NCI-H774 (cell line): ENCODE data around the gene RBM6.
A peak's percentile ranks its signal among the peaks of the same experiment; 100 is the strongest.
"Not testable (repeated sequence)": the region's sequence is repeated elsewhere in the genome, so short reads cannot be mapped to it uniquely, and the experiment has no call there.

Source experiments
- DNase-seq: peaks from one replicate; lab custom pipeline; 2025; lab: John Stamatoyannopoulos, UW

The RBM6 gene, protein sequence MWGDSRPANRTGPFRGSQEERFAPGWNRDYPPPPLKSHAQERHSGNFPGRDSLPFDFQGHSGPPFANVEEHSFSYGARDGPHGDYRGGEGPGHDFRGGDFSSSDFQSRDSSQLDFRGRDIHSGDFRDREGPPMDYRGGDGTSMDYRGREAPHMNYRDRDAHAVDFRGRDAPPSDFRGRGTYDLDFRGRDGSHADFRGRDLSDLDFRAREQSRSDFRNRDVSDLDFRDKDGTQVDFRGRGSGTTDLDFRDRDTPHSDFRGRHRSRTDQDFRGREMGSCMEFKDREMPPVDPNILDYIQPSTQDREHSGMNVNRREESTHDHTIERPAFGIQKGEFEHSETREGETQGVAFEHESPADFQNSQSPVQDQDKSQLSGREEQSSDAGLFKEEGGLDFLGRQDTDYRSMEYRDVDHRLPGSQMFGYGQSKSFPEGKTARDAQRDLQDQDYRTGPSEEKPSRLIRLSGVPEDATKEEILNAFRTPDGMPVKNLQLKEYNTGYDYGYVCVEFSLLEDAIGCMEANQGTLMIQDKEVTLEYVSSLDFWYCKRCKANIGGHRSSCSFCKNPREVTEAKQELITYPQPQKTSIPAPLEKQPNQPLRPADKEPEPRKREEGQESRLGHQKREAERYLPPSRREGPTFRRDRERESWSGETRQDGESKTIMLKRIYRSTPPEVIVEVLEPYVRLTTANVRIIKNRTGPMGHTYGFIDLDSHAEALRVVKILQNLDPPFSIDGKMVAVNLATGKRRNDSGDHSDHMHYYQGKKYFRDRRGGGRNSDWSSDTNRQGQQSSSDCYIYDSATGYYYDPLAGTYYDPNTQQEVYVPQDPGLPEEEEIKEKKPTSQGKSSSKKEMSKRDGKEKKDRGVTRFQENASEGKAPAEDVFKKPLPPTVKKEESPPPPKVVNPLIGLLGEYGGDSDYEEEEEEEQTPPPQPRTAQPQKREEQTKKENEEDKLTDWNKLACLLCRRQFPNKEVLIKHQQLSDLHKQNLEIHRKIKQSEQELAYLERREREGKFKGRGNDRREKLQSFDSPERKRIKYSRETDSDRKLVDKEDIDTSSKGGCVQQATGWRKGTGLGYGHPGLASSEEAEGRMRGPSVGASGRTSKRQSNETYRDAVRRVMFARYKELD

DNA sequence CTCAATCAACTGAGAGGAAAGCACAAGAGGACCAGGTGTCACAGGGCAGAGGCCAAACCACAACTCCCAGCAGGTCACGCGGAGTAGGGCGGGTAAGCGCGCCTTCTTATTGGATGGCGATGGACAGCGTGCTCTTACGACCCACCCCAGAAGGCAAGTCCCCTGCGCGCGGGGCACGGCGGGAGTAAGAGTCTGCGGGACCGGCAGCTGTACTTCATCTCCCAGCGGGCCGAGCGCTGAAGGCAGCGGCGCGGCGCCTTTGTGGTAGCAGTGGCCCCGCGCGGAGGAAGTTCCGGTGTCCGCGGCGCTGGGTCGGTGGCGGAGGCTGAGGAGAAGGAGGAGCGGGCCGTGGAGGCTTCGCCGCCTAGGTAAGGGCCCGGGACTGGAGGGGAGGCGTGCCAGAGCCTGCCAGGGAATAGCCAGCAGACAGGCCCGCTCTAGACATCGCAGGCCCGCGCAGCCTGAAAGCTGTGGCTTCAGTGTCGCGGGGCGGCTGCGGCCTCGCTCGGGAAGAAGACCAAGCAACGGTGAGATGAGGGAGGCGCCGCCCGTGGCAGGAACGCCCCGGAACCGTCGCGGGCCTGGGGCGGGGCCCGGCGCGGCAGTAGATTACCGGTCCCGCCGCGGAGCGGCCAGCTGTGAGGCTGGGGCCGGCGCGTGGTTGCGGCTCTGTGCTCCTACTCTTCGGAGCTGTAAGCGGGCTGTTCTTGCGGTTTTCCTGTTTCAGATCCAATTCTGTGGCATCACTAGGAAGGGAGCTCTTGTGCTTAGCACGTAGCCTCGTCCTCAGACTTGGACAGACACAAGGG, at the start of gene RBM6:
RBM6 (plus strand) TSS at position 293 of the 809 bp plus-strand sequence. CDS start 22,492 bp downstream, outside the sequence.
- DNase-seq = peak; percentile 86

DNA sequence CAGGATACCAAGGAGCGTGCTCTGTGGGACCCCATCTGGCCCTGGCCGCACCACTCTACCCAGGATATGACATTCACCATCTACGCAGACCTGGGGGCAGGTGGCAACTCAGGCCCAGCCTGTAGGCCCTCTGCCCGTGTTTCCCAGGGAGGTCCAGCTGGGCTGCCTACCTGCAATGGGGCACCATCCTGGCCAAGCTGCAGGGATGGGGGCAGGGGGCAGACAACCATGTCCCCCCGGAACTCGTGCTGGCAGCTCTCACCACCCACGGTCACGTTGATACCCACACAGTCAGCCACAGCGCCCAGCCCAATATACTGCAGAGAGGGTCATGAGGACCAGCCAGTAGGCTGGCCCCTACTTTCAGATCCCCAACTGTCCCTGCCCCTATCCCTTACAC, 44.2 kb upstream of the RBM6 start:
- no peak for DNase-seq

DNA sequence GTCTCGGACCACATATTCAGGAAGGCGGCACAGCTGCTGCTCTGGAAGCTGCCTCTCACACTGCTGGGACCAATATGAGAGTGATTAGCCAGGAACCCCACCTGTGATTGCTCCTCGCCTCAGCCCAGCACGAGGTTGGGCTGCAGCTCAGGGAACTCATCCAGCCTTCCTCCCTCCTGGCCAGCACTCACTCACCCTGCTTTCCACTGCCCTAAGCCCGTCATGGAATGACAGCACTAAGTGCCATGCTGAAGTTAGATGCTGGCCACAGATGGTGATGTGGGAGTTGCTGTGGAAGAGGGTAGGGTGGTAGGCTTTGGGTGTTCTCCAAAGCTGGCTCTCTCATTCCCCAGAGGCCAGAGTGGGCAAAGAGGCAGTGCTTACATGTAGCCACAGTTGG, 43.6 kb upstream of the RBM6 start:
- DNase-seq = no peak

DNA sequence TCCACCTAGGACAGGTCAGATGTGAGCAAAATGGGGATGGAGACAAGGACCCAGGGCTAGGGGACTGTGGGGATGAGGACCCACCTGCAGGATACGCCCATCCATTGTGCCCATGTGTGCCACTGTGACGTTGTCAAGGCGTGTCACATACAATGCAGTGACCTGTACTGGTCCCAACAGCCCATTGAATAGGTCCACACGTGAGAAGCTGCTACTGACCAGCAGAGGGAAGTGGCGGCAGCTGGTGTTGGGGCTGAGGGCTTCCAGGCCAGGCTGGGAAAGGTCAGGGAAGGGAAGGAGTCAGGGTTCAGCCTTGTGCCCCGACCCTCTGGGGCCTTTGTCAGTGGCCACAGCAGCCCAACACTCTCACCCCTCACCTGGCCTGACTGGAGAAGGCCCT, 41.0 kb upstream of the RBM6 start:
- DNase-seq = no peak

DNA sequence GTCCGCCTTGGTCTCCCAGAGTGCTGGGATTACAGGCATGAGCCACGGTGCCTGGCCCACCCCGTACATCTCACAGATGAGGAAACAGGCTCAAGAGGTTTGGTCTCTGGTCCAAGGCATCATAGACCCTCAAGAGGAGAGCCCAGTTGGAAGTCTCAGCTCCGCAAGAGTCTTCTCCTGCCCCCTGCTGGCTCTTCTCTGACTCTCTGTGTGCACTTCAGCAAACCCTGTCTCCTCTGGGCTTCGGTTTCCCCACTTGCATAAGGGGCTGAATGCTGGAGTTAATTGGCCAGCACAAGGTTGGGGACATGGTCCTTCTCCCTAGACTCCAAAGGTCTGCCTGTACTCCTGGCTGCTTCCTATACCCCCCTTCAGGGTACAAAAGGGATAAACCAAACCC, 40.1 kb upstream of the RBM6 start:
- DNase-seq = no peak

DNA sequence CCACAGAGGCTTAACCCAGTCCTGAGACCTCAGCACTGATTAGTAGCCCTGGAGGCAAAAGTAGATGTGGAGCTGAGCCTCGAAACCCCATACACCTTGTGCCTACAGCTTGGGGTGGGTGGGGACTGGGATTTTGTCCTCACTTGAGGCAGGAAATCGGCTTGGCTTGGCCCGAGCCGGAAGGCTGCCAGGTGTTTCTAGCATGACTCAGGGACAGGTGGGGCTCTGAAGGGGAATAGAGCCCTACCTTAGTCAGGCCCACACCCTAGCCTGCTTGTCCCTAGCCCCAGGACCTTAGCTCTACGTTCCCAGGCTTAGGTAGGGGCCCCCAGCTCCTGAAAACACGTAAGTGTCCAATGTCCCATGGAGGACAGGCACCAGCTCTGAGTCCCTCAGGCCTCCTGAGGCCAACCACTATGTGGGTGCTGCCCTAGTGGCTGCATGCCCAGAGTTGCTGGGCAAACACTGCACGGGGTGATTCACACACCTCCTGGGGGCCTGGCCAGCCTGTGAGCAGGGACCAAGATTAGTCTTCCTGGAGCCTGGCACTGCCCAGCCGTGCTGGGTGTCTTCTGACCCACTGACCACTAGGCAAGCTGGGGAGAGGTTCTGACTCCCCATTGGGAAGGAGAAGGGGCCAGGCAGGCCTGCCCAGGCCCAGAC, 39.3 kb upstream of the RBM6 start:
- peak; percentile 37 for DNase-seq

DNA sequence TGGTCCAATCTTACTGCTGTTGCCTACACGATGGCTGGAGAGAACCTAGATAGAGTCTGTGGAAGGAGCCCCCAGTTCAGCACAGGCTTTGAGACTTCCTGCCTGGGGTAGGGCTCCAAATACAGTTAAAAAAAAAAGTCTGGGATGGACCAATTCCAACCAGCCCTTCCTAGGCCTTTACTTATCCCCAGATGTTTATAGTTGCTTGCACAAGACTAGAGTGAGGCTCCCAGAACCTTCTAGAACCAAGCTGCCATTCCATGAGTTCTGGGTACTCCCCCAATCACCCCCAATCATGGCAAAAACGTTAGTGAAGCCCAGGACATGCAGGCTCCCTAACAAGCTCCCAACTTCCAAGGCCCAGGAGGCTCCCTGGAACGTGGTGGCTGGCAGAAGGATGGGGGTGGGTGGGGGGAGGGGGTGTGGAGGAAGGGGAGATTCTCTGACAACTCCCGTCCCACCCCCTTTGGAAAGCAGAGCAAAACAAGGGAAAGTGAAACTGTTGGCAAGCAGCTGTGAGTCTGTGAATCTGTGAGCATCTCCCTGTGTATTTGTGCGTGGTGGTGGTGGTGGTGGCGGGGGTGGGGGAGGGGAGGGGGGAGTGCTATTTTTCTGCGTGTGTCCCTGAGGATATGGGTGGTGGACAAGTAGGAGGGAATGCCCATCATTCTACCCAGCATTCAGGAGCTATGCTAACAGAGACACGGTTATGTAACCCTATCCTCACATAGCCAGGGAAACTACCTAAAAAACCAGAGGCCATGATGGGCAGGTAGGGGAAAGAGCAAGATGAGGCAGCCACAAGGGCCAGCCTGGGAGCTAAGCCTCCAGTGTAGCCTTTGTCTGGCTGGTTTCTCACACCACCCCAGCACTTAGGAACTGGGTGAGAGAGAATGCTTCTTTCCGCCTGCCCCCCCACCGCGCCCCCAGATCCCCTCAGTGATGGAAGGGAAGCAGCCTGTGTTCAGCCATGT, 38.3 kb upstream of the RBM6 start:
- DNase-seq = no peak

DNA sequence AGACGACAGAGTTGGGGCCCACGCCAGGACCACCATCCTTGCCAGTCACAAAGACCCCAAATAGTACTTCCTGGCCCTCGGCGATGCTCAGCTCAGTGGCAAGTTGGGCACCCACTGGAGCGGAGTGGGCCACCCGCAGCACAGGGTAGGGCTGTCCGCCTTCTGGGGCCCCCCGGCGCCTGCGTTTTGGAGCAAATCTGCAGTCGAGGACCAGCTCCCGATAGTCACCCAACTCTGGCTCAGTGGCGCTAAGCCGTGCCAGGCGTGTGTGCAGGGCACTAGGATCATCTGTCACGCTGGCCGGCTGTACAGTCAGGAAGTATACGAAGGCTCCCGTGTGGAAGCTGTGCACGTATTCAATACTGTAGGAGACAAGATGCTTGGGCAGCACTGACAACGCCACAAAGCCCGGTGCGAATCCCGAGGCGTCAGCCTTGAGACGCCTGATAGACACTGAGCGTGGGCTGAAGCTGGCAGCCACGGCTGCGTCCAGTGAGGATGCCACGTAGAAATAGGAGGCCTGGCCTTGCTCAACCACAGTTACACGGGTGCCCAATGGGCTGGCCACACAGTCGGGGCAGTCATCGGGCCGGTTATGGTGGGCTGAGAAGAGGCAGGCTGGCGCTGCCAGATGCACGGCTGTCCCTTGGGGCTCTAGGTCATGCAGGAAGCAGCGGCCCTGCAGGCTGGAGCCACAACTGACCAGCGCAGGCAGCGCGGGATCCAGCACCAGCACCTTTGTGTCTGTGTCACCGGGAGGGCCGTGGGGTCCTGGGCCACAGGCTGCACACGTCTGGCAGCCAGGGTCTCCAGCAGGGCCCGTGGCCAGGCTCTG, 37.2 kb upstream of the RBM6 start:
- no peak for DNase-seq

DNA sequence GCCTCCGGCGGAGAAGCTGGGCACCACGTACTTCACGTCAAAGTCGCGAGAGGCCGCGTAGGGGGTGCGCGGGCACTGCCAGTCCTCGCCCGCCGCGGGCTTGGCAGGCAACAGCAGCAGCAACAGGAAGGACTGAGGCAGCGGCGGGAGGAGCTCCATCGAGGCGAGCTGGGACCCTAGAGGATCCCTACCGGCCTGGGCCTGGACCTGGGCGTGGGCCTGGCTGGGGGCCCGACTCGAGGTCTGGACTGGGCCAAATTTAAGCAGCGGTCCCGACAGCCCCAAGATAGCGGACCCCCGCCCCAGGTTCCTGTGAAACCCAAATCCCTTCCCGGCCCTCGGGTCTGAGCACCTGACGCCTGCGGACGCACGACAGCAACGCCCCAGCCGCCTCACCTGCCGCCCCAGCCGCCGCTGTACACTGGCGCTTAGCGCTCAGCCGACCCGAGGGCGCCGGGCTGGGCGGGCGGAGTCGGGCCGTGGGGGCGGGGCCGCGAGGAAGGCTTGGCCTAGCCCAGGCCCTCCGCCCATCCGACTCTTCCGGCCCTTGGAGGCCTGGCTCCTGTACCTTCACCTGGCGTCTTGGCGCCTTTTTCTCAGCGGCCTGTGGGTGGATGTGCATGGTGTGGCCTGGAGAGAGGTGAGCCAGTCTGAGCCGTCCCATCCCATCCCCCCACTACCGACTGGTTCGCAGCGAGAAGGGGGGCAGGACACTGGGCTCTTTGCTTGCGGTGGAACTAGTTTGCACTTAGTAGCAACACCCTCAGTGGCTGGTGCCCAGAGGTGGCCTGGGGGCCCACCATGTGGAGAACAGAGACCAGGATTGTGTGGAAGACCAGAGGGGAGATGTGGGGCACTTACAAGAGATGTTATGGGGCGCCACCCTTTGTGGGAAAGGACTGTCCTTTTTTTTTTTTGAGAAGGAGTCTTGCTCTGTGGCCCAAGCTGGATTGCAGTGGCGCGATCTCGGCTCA, 36.2 kb upstream of the RBM6 start, which contains the start of gene MST1R:
MST1R (minus strand) TSS at position 423 of the 974 bp plus-strand sequence; CDS start at position 159, 264 bp downstream.
- peak; percentile 72 for DNase-seq

DNA sequence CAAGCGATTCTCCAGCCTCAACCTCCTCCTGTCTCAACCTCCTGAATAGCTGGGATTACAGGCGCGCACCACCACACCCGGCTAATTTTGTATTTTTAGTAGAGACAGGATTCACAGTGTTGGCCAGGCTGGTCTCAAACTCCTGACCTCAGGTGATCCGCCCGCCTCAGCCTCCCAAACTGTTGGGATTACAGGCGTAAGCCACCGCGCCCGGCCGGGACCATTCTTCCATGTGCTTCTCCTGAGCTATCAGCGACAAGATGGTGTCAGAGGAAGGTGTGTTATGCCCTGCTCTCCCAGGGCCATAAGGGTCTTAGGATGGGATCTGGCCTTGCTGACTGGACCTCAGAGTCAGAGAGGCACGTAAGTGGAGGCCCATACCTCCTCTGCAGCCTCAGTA, 35.5 kb upstream of the RBM6 start:
- not testable (repeated sequence) for DNase-seq

DNA sequence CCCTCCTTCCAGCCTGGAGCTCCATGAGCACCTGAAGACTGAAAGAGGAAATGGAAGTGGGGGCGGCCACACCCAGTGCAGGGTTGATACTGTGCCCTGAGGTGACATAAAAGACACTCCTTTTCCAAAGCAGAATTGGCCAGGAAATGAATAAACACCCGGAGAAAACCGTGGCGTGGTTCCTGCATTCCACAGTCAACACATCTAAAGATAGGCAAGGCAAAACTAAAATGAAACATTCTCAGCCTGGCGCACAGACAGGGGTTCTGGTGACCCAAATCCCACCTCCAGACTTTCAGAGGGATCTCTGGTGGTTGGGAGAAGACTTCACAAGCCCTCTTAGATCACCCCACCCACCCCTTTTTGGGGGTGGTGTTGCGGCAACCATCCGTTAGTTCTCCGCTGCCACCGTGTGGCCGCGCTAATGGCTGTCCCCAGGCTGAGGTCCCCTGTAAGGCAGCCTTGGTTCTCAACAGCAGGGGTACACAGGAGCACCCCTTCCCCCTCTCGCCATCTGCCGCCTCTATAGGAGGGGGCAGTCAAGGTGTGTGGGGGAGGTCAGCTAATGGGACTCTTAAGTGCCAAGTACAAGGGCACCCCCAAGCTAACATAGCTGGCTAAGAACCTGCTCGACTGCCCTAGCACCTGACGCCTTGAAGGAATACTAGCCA, 33.7 kb upstream of the RBM6 start:
- no peak for DNase-seq

DNA sequence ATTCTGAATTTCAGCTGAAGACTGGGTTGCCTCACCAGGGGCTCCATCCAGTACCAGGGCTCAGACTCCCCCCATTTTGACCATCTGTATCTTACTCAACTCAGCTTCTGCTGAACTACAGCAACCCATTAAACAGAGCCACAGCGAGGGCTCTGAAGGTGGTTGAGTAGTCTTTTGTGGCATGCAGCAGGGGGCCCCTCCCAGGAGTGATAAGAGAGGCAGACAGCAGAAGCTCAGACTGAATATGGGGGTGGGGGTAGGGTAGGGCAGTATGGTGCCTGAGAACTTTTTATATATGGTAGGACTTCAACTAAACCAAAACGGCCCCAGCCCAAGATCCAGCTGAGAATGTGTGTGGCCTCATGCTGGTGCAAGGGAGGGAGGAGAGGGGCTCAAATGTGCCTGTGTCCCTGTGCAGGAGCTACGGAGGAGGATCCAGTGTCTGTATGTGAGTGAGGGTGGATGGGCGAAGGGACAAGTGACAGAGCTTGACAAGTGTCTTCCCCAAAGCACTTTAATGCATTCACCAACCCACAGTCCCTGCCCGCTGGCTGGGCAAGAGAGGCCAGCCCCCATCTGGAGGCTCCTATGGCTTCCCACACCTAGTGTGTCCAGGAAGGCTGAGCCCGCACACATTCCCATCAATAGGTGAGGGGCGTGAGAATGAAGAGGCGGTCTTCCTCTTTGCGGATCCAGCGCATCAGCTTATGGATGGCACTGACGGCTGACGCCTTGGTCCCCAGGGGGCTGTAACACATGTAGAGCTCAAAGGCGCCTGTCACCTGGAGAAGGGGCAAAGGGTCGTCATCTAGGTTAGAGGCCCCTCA, 31.4 kb upstream of the RBM6 start:
- no peak for DNase-seq

DNA sequence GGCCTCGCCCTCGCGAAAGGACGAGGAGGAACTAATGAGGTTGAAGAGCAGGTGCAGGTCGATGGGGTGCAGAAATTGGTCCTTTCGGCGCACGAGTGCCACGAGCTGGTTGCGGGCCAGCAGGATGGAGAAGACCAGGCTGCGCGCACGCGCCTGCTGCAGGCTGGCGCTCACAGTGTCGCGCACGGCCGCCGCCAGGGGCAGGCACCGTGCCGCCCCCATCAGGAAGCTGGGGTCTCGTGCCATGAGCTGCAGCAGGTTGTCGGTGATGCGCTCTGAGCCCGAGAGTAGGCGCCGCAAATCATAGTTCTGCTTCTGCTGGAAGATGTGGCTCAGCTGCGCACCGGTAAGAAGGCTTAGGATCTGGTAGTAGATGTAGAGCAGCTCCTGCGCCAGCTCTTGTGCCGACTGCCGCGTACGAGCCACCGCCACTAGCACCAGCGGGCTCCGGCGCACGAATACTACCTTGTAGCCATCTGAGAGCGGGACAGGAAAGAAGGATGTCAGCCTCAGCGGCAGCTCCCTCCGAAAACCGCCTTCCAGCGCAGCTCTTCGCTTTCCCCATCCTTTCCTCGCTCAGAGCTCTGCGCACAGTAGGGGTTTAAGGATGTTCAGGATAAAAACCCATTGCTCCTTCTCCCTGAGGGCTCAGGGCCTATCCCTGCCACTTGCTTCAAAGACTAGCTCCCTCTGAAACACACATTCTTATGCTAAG, 29.4 kb upstream of the RBM6 start:
- DNase-seq = no peak

DNA sequence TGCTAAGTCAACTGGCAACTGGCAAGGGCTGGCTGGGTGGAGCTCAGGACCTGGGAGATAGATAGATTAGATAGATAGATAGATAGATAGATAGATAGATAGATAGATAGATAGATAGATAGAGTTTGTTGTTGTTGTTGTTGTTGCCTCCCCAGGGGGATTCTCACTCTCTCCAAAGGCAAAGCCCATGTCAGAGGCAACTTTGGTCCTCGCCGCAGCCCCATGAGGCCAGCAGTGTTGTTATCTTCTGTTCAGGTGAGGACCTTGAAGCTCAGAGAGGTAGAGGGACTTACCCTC, 28.9 kb upstream of the RBM6 start:
- DNase-seq = no peak

DNA sequence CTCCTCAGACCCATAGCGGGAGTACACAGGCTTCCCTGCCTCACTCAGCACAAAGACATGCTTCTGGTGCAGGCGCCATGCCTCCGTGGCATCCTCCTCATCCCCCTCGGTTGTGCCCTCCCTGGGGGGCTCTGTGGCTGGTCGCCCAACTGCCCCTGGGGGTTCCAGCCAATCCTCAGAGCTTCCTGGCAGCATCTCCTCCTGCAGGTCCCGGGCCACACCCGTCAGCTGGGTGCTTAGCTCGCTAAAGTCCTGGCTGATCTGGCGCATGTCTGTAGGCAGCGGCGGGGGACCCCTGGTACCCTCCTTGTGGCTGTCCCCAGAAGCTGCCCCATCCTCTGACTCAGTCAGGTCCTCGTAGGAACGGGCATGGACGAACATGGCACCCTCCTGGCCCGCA, 28.3 kb upstream of the RBM6 start:
- no peak for DNase-seq

DNA sequence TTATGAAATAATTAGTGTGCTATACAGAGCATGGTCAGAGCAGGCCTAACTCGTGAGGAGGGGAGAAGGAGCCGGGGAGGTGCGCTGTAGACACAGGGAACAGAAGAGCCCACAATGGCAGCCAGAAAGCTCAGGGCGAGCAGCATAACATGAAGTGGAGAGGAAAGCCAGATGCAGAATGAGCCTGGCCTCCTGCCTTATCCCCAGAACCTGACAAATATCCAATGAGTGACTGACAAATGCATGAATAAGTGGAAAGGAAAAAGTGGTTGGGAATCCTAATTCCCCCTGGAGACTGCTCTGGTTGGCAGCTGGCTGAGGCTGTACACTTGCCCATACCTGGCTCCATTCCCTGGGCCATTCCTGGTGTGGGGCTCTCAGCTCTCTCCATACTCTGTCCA, 27.1 kb upstream of the RBM6 start:
- no peak for DNase-seq
